Stimulated activated CD8-positive, alpha-beta memory T cell treated with anti-CD3 and anti-CD28 coated beads, Interleukin-15, amount 100 ng/mL, for 4 hours (primary cell): ENCODE data around the gene ADM2.

Source experiments
- DNase-seq, 2 donors: peaks; one replicate each; pipeline ENCODE4 v3.0.0-alpha.2; 2020; ENCODE audit warnings: low read depth in 2 of 2

Gene ADM2

GRCh38 chr22:50445071-50445879 lies 36.1 kb upstream of the ADM2 start:
- DNase-seq, result peak; percentile 23 to 29

GRCh38 chr22:50445880-50446707 lies 35.2 kb upstream of the ADM2 start:
- DNase-seq, result no peak

GRCh38 chr22:50446708-50447575 lies 34.4 kb upstream of the ADM2 start:
- no peak for DNase-seq

GRCh38 chr22:50447576-50448551 lies 33.5 kb upstream of the ADM2 start:
- DNase-seq, result no peak

GRCh38 chr22:50452649-50453048 lies 28.7 kb upstream of the ADM2 start:
- DNase-seq, result no peak

GRCh38 chr22:50454556-50455075 lies 26.7 kb upstream of the ADM2 start:
- no peak for DNase-seq

GRCh38 chr22:50455201-50455600 lies 26.1 kb upstream of the ADM2 start:
- no peak for DNase-seq

- no peak for DNase-seq
These were observed 25.3 kb upstream of the ADM2 start for GRCh38 chr22:50456026-50456425.

- DNase-seq, result no peak
These were observed 24.7 kb upstream of the ADM2 start for GRCh38 chr22:50456466-50457234.

GRCh38 chr22:50459016-50459415 lies 22.3 kb upstream of the ADM2 start:
- DNase-seq, result no peak

- no peak for DNase-seq
These were observed 21.7 kb upstream of the ADM2 start for GRCh38 chr22:50459496-50460140.

GRCh38 chr22:50460938-50461337 lies 20.4 kb upstream of the ADM2 start:
- DNase-seq, result no peak

- no peak for DNase-seq
These were observed 19.8 kb upstream of the ADM2 start for GRCh38 chr22:50461536-50461935.

GRCh38 chr22:50461979-50462540 lies 19.3 kb upstream of the ADM2 start:
- DNase-seq, result no peak

GRCh38 chr22:50463188-50463900 lies 18.0 kb upstream of the ADM2 start:
- DNase-seq, result no peak

- no peak for DNase-seq
These were observed 16.9 kb upstream of the ADM2 start for GRCh38 chr22:50464451-50464850.

GRCh38 chr22:50465066-50465930 lies 16.0 kb upstream of the ADM2 start:
- no peak for DNase-seq
